Ascending aorta (tissue), 2 donors: ENCODE measurements around the gene CACNA2D1. TPM values are rescaled to one million over a fixed set of nuclear protein-coding genes. Genes with fewer than 3 reads are reported as not detected.

ENCODE experiments used
- DNase-seq, 2 donors: peaks; one replicate each; pipeline ENCODE4 v3.0.0-alpha.2; 2019; ENCODE audit warnings: low spot score in 2 of 2
- H3K27ac ChIP-seq, 2 donors: fragments of 200-600 bp; sonication (generic); one replicate each; pipeline ENCODE4 v1.5.1; 2016 to 2017; ENCODE audit warnings: mild to moderate bottlenecking in 1 of 2
- H3K27me3 ChIP-seq: fragments of 200-600 bp; sonication (generic); one replicate; pipeline ENCODE4 v1.5.1; 2017
- H3K36me3 ChIP-seq, 2 donors: fragments of 200-600 bp; sonication (generic); one replicate each; pipeline ENCODE4 v1.5.1; 2016
- H3K4me1 ChIP-seq, 2 donors: fragments of 200-600 bp; sonication (generic); one replicate each; pipeline ENCODE4 v1.5.1; 2016 to 2017; ENCODE audit warnings: mild to moderate bottlenecking in 1 of 2
- H3K4me3 ChIP-seq, 2 donors: fragments of 200-600 bp; sonication (generic); one replicate each; pipeline ENCODE4 v1.5.1; 2016 to 2017; ENCODE audit warnings: mild to moderate bottlenecking in 1 of 2
- H3K9me3 ChIP-seq, 2 donors: fragments of 200-600 bp; sonication (generic); one replicate each; pipeline ENCODE4 v1.5.1; 2016
- intact Hi-C: fragments of 100-400 bp; cut with DNase I; formaldehyde crosslinking; loops from one replicate; pipeline ENCODE4 v1.15.1; 2023
- total RNA-seq: library from RNA; depleted of rRNA; stranded (reverse); fragments of >200 nt; gene quantifications from one replicate; pipeline ENCODE4 v1.1.0, GENCODE V29; 2016
- TF ChIP-seq, protein P1 (sequence below), 3 experiments: fragments of 200-600 bp in 2 of 3; fragments of 450-650 bp in 1 of 3; sonication (generic) in 2 of 3; IDR thresholded peaks; one replicate each; pipeline ENCODE4 v1.5.1; 2016 to 2019; ENCODE audit warnings: antibody characterized with exemption in 3 of 3, mild to moderate bottlenecking in 1 of 3, moderate library complexity in 1 of 3

CACNA2D1 gene
- total RNA-seq, 1 donor from 2014 or later = 17.3 TPM

DNA sequence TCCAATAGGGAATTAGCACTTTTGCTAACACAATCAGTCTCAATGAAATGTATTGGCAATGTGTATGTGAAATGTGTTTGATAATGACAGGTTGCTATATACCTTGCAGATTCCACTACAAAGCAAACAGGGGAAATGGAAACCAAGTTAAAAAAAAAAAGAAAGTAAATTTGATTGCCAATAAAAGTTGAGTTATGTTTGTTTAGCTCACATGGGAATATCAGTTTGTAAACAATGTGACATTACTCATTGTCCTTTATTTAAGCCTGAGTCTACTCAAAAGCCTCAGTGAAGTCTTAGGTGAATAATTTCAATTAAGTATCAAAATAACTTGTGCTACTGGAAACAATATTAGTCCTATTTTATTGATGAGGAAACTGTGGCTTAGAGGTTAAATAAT lies 285.2 kb downstream of the CACNA2D1 start:
- no peaks in the 10 kb centered on the region for H3K4me1 ChIP-seq
- H3K27me3 ChIP-seq = no peaks in the 10 kb centered on the region
- intact Hi-C loops = no loop called here
- TF ChIP-seq, protein P1, sequence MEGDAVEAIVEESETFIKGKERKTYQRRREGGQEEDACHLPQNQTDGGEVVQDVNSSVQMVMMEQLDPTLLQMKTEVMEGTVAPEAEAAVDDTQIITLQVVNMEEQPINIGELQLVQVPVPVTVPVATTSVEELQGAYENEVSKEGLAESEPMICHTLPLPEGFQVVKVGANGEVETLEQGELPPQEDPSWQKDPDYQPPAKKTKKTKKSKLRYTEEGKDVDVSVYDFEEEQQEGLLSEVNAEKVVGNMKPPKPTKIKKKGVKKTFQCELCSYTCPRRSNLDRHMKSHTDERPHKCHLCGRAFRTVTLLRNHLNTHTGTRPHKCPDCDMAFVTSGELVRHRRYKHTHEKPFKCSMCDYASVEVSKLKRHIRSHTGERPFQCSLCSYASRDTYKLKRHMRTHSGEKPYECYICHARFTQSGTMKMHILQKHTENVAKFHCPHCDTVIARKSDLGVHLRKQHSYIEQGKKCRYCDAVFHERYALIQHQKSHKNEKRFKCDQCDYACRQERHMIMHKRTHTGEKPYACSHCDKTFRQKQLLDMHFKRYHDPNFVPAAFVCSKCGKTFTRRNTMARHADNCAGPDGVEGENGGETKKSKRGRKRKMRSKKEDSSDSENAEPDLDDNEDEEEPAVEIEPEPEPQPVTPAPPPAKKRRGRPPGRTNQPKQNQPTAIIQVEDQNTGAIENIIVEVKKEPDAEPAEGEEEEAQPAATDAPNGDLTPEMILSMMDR (IDR thresholded peaks at IDR 0.05) = no peak
- DNase-seq = no peak
- H3K4me3 ChIP-seq = no peak overlapping the region
- H3K36me3 ChIP-seq = no peaks in the 10 kb centered on the region
- no peaks in the 10 kb centered on the region for H3K9me3 ChIP-seq
- no peak overlapping the region for H3K27ac ChIP-seq

DNA sequence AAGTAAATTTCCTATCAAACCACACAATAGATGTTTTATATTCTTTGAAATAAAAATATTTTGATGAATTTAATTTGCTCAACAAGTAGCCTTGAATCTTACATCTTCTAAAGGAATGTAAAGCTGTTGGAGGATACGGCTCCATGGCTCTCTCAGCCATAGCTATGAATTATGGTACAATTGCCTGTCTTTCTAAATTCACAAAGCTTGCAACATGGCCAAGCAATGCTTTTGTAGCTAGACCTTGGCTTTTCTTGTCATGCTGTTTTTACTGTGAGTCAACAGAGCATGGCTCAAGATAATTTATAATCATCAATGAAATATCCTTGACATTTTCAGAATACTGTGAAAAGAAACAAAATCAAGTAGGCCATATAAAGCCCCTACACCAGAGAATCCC lies 286.7 kb downstream of the CACNA2D1 start:
- TF ChIP-seq, protein P1 (IDR thresholded peaks at IDR 0.05) = no peak
- no peak for DNase-seq
- H3K4me3 ChIP-seq = no peak overlapping the region
- H3K36me3 ChIP-seq = no peaks in the 10 kb centered on the region
- no peaks in the 10 kb centered on the region for H3K27me3 ChIP-seq
- no peak overlapping the region for H3K27ac ChIP-seq
- intact Hi-C loops = no loop called here
- no peaks in the 10 kb centered on the region for H3K9me3 ChIP-seq
- H3K4me1 ChIP-seq = no peaks in the 10 kb centered on the region

DNA sequence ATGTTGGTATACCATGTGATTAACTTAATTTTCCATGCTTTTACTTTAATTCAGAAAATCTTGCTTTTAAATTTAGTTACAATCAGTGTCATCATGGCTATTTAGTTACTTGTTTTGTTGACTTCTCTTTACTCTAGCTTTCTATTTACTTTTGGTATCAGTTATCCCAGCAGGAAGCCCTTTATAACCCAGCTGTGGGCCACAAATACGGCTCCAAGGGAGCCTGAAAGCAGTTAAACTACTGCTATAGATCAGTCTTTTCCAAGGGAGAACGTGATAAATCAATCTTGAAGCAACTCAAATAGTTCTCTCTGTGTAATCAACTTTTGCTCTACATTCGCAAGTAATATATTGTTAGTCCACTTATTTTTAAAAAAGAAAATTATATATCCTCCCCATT lies 287.4 kb downstream of the CACNA2D1 start:
- Histone ChIP-seq H3K4me3 (no peak overlapping the region), H3K36me3 (no peaks in the 10 kb centered on the region), H3K4me1 (no peaks in the 10 kb centered on the region), H3K27ac (no peak overlapping the region), H3K27me3 (no peaks in the 10 kb centered on the region), H3K9me3 (no peaks in the 10 kb centered on the region)
- TF ChIP-seq, protein P1 (IDR thresholded peaks at IDR 0.05) = no peak
- no peak for DNase-seq
- intact Hi-C loops = no loop called here

DNA sequence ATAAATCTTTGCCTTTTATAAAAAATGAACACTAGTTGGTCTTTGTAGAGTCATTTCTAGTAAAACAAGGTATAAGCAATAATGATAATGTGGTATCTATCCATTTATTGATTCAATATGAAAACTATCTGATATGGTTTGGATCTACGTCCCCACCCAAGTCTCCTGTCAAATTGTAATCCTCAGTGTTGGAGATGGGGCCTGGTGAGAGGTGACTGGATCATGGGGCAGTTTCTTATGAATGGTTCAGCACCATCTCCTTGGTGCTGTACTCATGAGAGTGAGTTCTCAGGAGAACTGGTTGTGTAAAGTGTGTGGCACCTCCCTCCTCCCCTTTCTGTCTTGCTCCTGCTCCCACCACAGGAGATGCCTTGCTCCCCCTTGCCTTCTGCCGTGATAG lies 288.8 kb downstream of the CACNA2D1 start:
- TF ChIP-seq, protein P1 (IDR thresholded peaks at IDR 0.05) = no peak
- Histone ChIP-seq H3K36me3 (no peaks in the 10 kb centered on the region), H3K4me3 (no peak overlapping the region), H3K27ac (no peak overlapping the region), H3K9me3 (no peaks in the 10 kb centered on the region), H3K27me3 (no peaks in the 10 kb centered on the region), H3K4me1 (no peaks in the 10 kb centered on the region)
- DNase-seq = no peak
- intact Hi-C loops = no loop called here

DNA sequence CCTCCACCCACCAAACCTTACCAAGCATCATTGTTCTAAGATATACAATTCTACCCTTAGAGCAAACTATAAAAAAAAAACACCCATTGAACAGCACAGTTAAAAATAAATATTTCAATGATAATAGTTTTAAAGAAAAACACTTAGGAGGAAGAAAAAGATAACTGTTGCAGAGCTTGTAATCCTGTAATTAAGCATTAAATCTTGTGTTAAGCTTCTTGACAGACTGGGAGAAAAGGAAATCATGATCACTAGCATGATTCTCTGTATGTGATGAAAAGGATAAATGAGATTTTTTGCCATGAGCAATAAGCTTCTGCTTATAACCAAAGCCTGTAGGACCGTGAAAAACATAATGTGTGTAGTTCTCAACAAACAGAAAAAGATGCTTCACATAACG lies 289.8 kb downstream of the CACNA2D1 start:
- Histone ChIP-seq H3K36me3 (no peaks in the 10 kb centered on the region), H3K27ac (no peak overlapping the region), H3K27me3 (no peaks in the 10 kb centered on the region), H3K9me3 (no peaks in the 10 kb centered on the region), H3K4me3 (no peak overlapping the region), H3K4me1 (no peaks in the 10 kb centered on the region)
- TF ChIP-seq, protein P1 (IDR thresholded peaks at IDR 0.05) = no peak
- no peak for DNase-seq
- intact Hi-C loops = no loop called here

DNA sequence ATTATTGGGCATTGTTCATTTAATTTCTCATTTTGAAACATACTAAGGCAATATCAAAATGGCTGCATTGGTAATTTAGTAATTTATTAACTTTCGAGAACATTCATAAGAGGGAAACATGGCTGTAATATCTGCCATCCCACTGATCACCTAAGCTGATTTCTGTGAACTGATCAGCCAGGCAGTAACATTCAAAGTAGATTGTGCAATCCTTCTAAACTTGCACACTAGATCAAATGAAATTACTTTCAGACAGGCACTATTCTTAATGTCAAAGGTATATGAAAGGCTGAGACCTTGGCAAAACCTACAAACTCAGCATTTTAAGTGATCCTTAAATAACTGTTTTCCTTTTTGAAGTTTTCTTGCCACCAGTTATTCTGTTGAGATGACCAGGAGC lies 290.7 kb downstream of the CACNA2D1 start:
- no peak overlapping the region for H3K27ac ChIP-seq
- no peaks in the 10 kb centered on the region for H3K36me3 ChIP-seq
- H3K27me3 ChIP-seq = no peaks in the 10 kb centered on the region
- TF ChIP-seq, protein P1 (IDR thresholded peaks at IDR 0.05) = no peak
- intact Hi-C loops = no loop called here
- DNase-seq = no peak
- H3K9me3 ChIP-seq = no peaks in the 10 kb centered on the region
- H3K4me3 ChIP-seq = no peak overlapping the region
- H3K4me1 ChIP-seq = no peaks in the 10 kb centered on the region
